ENCODE data around the gene CRIP3. TPM values are rescaled to one million over a fixed set of nuclear protein-coding genes. Genes with fewer than 3 reads are reported as not detected.
A peak's percentile ranks its signal among the peaks of the same experiment; 100 is the strongest.

Gene CRIP3
- total and polyA plus RNA-seq, 2 of the 13 experiments (the other 11 are each of a cell fraction or from before 2014, with no cell fraction given) = 6.3 to 9.3 TPM

DNA sequence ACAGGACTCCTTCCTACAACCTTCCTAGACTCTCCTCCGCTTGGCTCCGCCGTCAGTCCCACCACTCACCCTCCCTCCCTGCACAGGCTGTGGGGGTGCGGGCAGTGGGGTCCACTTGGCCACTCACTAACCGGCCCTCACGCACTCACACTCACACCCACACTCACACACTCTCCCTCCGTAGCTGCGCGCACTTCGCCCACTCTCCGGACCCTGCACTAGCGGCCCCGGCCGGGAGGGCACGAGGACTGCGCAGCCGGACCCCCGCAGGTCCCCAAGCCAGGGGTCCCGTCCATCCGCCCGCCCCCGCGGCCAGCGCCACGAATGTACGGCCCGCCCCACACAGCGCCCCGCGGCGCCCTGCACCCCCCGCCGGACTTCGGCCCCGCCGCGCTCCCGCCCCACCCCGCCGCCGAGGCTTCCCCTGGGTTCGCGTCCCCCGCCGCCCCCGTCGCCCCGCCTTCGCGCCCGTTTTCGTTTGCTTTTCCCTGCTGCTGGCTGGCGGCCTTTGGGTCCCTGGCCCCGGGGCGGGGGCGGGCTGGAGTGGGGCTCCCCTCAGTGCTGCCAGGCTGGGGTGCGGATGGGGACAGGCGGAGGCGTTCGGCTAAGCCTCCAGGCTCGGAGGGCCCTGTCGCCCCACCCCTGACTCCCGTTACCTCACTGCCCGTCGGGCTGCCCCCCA is 33.6 kb downstream of the CRIP3 start (continued):
- TF ChIP-seq MZF1 (CRISPR knock-in tag; IDR thresholded peaks at IDR 0.05; ENCODE audit: borderline replicate concordance) (no peak), ZSCAN20 (CRISPR knock-in tag; IDR thresholded peaks at IDR 0.05; ENCODE audit: borderline replicate concordance) (no peak), MED1 (CRISPR knock-in tag; IDR thresholded peaks at IDR 0.05) (peak; percentile 89), ELF1 (CRISPR knock-in tag; IDR thresholded peaks at IDR 0.05) (no peak), ZNF878 (CRISPR knock-in tag; IDR thresholded peaks at IDR 0.05) (peak; percentile 23; the same call in 1 of the 2 replicates), ZNF546 (CRISPR knock-in tag; conservative IDR thresholded peaks at IDR 0.05) (no peak), PPARG (CRISPR knock-in tag; conservative IDR thresholded peaks at IDR 0.05) (0 out of 2 replicates have a peak, but pooled peaks have one; percentile 42), ZNF235 (CRISPR knock-in tag; IDR thresholded peaks at IDR 0.05; ENCODE audit: borderline replicate concordance) (peak; percentile 93; the same call in 1 of the 2 replicates), CCDC6 (CRISPR knock-in tag; IDR thresholded peaks at IDR 0.05) (no peak; the same call in none of the 2 replicates), ZFX (CRISPR knock-in tag; IDR thresholded peaks at IDR 0.05; ENCODE audit: low read depth) (peak; percentile 66), RNF2 (conservative IDR thresholded peaks at IDR 0.05; ENCODE audit: low read depth) (no peak), ZEB1 (IDR thresholded peaks at IDR 0.05; ENCODE audit: insufficient replicate concordance, low read depth) (no peak), NFRKB (IDR thresholded peaks at IDR 0.05) (no peak), HMGA1 (CRISPR knock-in tag; conservative IDR thresholded peaks at IDR 0.05) (no peak), TBX3 (IDR thresholded peaks at IDR 0.05; ENCODE audit: borderline replicate concordance) (no peak; the same call in 1 of the 2 replicates), SP2 (CRISPR knock-in tag; IDR thresholded peaks at IDR 0.05) (no peak), NKX3-1 (CRISPR knock-in tag; IDR thresholded peaks at IDR 0.05) (no peak), ZNF703 (CRISPR knock-in tag; IDR thresholded peaks at IDR 0.05; ENCODE audit: borderline replicate concordance) (no peak), NCOA5 (CRISPR knock-in tag; IDR thresholded peaks at IDR 0.05) (no peak), YEATS4 (CRISPR knock-in tag; IDR thresholded peaks at IDR 0.05; ENCODE audit: borderline replicate concordance) (peak; percentile 93), ZNF816 (CRISPR knock-in tag; IDR thresholded peaks at IDR 0.05; ENCODE audit: borderline replicate concordance) (no peak), HNRNPL (IDR thresholded peaks at IDR 0.05; ENCODE audit: low read depth, low read length) (0 out of 2 replicates have a peak, but pooled peaks have one; percentile 41), SATB2 (CRISPR knock-in tag; IDR thresholded peaks at IDR 0.05) (no peak), SIX4 (CRISPR knock-in tag; IDR thresholded peaks at IDR 0.05) (no peak)
- TF ChIP-seq, protein P1, sequence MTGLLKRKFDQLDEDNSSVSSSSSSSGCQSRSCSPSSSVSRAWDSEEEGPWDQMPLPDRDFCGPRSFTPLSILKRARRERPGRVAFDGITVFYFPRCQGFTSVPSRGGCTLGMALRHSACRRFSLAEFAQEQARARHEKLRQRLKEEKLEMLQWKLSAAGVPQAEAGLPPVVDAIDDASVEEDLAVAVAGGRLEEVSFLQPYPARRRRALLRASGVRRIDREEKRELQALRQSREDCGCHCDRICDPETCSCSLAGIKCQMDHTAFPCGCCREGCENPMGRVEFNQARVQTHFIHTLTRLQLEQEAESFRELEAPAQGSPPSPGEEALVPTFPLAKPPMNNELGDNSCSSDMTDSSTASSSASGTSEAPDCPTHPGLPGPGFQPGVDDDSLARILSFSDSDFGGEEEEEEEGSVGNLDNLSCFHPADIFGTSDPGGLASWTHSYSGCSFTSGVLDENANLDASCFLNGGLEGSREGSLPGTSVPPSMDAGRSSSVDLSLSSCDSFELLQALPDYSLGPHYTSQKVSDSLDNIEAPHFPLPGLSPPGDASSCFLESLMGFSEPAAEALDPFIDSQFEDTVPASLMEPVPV (CRISPR knock-in tag; IDR thresholded peaks at IDR 0.05) = peak; percentile 61; the same call in 1 of the 2 replicates
- TF ChIP-seq, protein P2, sequence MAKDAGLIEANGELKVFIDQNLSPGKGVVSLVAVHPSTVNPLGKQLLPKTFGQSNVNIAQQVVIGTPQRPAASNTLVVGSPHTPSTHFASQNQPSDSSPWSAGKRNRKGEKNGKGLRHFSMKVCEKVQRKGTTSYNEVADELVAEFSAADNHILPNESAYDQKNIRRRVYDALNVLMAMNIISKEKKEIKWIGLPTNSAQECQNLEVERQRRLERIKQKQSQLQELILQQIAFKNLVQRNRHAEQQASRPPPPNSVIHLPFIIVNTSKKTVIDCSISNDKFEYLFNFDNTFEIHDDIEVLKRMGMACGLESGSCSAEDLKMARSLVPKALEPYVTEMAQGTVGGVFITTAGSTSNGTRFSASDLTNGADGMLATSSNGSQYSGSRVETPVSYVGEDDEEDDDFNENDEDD (CRISPR knock-in tag; IDR thresholded peaks at IDR 0.05; ENCODE audit: borderline replicate concordance) = peak; percentile 41; the same call in 1 of the 2 replicates
- TF ChIP-seq, protein P3, sequence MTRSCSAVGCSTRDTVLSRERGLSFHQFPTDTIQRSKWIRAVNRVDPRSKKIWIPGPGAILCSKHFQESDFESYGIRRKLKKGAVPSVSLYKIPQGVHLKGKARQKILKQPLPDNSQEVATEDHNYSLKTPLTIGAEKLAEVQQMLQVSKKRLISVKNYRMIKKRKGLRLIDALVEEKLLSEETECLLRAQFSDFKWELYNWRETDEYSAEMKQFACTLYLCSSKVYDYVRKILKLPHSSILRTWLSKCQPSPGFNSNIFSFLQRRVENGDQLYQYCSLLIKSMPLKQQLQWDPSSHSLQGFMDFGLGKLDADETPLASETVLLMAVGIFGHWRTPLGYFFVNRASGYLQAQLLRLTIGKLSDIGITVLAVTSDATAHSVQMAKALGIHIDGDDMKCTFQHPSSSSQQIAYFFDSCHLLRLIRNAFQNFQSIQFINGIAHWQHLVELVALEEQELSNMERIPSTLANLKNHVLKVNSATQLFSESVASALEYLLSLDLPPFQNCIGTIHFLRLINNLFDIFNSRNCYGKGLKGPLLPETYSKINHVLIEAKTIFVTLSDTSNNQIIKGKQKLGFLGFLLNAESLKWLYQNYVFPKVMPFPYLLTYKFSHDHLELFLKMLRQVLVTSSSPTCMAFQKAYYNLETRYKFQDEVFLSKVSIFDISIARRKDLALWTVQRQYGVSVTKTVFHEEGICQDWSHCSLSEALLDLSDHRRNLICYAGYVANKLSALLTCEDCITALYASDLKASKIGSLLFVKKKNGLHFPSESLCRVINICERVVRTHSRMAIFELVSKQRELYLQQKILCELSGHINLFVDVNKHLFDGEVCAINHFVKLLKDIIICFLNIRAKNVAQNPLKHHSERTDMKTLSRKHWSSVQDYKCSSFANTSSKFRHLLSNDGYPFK (CRISPR knock-in tag; IDR thresholded peaks at IDR 0.05; ENCODE audit: borderline replicate concordance) = no peak
